ENCODE results near the gene AGAP1.

Gene AGAP1

DNA sequence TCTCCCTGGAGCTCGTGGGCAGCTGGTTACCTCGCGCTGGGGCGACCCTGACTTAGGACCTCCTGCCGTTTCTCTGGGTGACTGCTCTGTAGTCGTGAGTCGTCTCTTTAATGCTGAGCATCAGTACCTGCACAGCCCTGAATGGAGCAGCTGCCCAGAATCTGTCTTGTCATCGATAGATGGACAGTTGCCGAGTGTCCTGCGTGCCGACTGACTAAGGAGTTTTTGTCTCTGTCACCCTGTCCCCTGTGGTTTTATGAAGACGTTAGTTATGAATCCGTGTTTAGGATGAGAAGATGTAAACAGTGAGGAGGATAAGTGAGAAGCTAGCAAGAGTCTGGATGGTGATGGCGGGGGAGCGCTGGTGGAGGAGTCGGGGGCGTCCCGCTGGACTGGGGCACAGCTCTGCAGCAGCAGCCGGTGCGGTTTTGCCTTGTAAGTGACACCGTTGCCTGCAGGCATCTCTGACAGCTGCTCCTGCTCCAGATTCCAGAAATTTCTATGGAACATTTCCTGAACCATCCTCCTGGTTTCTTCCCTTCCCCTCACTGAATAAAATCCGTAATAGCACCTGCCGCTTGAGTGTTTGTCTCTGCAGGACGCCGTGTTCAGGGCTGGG lies 13.3 kb downstream of the AGAP1 start:
- no peak overlapping the region for H3K4me3 ChIP-seq (ENCODE audit: low read depth, low read length)
- no peak for DNase-seq (ENCODE audit: low read depth)
- TF ChIP-seq, protein P1, sequence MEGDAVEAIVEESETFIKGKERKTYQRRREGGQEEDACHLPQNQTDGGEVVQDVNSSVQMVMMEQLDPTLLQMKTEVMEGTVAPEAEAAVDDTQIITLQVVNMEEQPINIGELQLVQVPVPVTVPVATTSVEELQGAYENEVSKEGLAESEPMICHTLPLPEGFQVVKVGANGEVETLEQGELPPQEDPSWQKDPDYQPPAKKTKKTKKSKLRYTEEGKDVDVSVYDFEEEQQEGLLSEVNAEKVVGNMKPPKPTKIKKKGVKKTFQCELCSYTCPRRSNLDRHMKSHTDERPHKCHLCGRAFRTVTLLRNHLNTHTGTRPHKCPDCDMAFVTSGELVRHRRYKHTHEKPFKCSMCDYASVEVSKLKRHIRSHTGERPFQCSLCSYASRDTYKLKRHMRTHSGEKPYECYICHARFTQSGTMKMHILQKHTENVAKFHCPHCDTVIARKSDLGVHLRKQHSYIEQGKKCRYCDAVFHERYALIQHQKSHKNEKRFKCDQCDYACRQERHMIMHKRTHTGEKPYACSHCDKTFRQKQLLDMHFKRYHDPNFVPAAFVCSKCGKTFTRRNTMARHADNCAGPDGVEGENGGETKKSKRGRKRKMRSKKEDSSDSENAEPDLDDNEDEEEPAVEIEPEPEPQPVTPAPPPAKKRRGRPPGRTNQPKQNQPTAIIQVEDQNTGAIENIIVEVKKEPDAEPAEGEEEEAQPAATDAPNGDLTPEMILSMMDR (conservative IDR thresholded peaks at IDR 0.05; ENCODE audit: low read depth, low read length) = no peak

- no peak overlapping the region for H3K4me3 ChIP-seq (ENCODE audit: low read depth, low read length)
- DNase-seq (ENCODE audit: low read depth) = no peak
- TF ChIP-seq, protein P1 (conservative IDR thresholded peaks at IDR 0.05; ENCODE audit: low read depth, low read length) = no peak
Measured at GRCh38 chr2:235507928-235508327, 14.1 kb downstream of the AGAP1 start.

GRCh38 chr2:235508371-235509160 lies 14.7 kb downstream of the AGAP1 start:
- no peak for DNase-seq (ENCODE audit: low read depth)
- TF ChIP-seq, protein P1 (conservative IDR thresholded peaks at IDR 0.05; ENCODE audit: low read depth, low read length) = no peak
- H3K4me3 ChIP-seq (ENCODE audit: low read depth, low read length) = no peak overlapping the region

- DNase-seq (ENCODE audit: low read depth) = no peak
- H3K4me3 ChIP-seq (ENCODE audit: low read depth, low read length) = no peak overlapping the region
- TF ChIP-seq, protein P1 (conservative IDR thresholded peaks at IDR 0.05; ENCODE audit: low read depth, low read length) = no peak
Measured at GRCh38 chr2:235510318-235510717, 16.5 kb downstream of the AGAP1 start.

DNA sequence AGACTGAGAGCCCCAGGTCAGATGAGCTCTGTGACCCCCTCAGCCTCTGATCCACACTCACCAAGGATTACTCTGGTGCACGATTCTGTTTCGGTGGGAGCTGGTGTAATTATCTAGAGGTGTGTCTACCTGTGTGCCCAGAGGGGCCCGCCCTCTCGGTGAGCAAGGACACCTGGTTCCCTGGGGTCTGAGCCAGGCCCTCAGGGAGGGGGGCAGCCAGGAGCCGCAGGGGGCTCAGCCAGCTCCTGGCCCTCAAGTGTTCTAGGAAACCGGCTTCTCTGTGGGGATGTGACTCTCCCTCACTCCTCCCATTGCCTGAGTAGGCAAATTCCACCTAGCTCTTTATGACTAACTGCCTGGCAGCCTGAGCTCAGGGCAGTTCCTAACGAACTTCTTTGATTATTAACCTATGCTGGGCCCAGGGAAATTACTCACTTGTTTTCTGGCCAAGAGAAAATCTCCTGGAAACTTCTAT lies 17.4 kb downstream of the AGAP1 start:
- TF ChIP-seq, protein P1 (conservative IDR thresholded peaks at IDR 0.05; ENCODE audit: low read depth, low read length) = no peak
- DNase-seq (ENCODE audit: low read depth) = peak; percentile 68
- H3K4me3 ChIP-seq (ENCODE audit: low read depth, low read length) = no peak overlapping the region

DNA sequence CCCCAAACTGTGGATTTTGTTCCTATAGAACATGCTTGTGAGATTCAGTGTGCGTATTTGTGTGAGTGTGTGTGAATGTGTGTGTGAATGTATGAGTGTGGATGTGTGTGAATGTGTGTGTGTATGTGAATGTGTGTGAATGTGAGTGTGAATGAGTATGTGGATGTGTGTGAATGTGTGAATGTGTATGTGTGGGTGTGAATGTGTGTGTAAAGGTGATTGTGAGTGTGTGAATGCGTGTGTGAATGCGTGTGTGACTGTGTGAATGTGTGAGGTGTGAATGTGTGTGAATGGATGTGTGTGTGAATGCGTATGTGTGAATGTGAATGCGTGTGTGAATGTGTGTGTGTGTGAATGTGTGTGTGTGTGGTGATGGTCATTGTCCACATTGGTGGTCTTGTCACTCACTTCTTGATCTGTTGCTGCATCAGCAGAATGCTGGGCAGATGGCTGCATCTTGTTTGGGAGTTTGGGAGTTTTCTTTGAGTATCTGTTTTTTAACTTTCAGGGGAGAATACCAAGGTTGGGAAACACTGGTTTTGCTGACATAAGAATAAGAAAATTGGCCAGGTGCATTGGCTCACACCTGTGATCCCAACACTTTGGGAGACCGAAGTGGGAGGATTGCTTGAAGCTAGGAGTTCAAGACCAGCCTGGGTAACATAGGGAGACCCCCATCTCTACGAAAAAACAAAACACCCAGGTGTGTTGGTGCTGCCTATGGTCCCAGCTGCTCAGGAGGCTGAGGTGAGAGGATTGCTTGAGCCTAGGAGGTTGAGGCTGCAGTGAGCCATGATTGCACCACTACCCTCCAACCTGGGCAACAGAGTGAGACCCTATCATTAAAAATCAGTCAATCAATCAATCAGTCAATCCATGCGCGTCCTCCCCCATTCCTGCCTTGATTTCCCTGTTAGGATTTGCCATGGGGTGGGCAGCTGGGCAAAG lies 18.2 kb downstream of the AGAP1 start:
- no peak overlapping the region for H3K4me3 ChIP-seq (ENCODE audit: low read depth, low read length)
- DNase-seq (ENCODE audit: low read depth) = no peak
- TF ChIP-seq, protein P1 (conservative IDR thresholded peaks at IDR 0.05; ENCODE audit: low read depth, low read length) = no peak
